Measurements from ENCODE around the gene KCTD3. TPM values are rescaled to one million over a fixed set of nuclear protein-coding genes. Genes with fewer than 3 reads are reported as not detected.

KCTD3 gene
- total RNA-seq (2022) (49.4 and 50.7 TPM in 2 replicates), Bru-seq, nascent RNA (percentile 92 among the genes with signal in this experiment), BruChase-seq, experiment 1, labeled RNA remaining after a 2-hour chase (percentile 87 among the genes with signal in this experiment), BruChase-seq, experiment 2, labeled RNA remaining after a 6-hour chase (percentile 86 among the genes with signal in this experiment)
- long read RNA-seq, transcript KCTD3-201 (18 exons, 3,931 nt), result major isoform, 95 of 135 reads
- long read RNA-seq, partial matches to known transcripts, result 19 of 135 reads
- long read RNA-seq, other reads (novel, unspliced or antisense), result 21 of 135 reads

GRCh38 chr1:215566556-215567490 is at the start of gene KCTD3:
KCTD3 (plus strand) TSS chr1:215567304; CDS start chr1:215567686, 382 bp downstream.
- no peaks in the 10 kb centered on the region for H3K27me3 ChIP-seq (replicated peaks; ENCODE audit: control insufficient read depth, insufficient read depth, low read length)
- intact Hi-C loops (cut with micrococcal nuclease; ENCODE audit: unreplicated experiment), result loop anchor here (1.0 to 2.0 kb wide), 4 partner anchors 9 to 39 kb away; no protein-coding TSS in a partner anchor
- TSS peak; percentile 75 for BruUV-seq (replicated peaks)
- Mint-ChIP-seq H3K27ac (ENCODE audit: unreplicated experiment) (peak within 1 kb of the TSS; percentile 99), H3K36me3 (ENCODE audit: insufficient read depth, unreplicated experiment) (peaks cover 11% of the 10 kb centered on the region), H3K27me3 (ENCODE audit: insufficient read depth, unreplicated experiment) (no peaks in the 10 kb centered on the region), H3K4me3 (ENCODE audit: unreplicated experiment) (peak within 1 kb of the TSS; percentile 99), H3K9me3 (ENCODE audit: unreplicated experiment) (no peaks in the 10 kb centered on the region), H3K4me1 (ENCODE audit: low read depth, unreplicated experiment) (peaks cover 12% of the 10 kb centered on the region)
- H3K4me3 ChIP-seq (ENCODE audit: low read depth, low read length), result peak within 1 kb of the TSS; percentile 70
- no peaks in the 10 kb centered on the region for H3K36me3 ChIP-seq (ENCODE audit: control insufficient read depth, insufficient read depth, low read length)
- peak; percentile 81 to 84 for DNase-seq
- ChIA-PET CTCF (interaction anchor here (0.7 kb wide), 1 partner anchor 38 kb away, joined by 7 read pairs; no protein-coding TSS in a partner anchor), POLR2A (no interaction called here)
- TF ChIP-seq CTCF (IDR thresholded peaks at IDR 0.05; ENCODE audit: insufficient read depth in 1 of 2, low read depth in 1 of 2, low read length in 1 of 2, severe bottlenecking in 1 of 2, unreplicated experiment in 1 of 2), result no peak
- peaks cover 24% of the 10 kb centered on the region for H3K4me1 ChIP-seq
- no peaks in the 10 kb centered on the region for H3K9me3 ChIP-seq

- Mint-ChIP-seq H3K4me1 (ENCODE audit: low read depth, unreplicated experiment) (no peaks in the 10 kb centered on the region), H3K36me3 (ENCODE audit: insufficient read depth, unreplicated experiment) (no peaks in the 10 kb centered on the region), H3K27me3 (ENCODE audit: insufficient read depth, unreplicated experiment) (no peaks in the 10 kb centered on the region), H3K4me3 (ENCODE audit: unreplicated experiment) (no peak overlapping the region), H3K27ac (ENCODE audit: unreplicated experiment) (no peak overlapping the region), H3K9me3 (ENCODE audit: unreplicated experiment) (no peaks in the 10 kb centered on the region)
- peak in 1 of 2 experiments; percentile 33 for TF ChIP-seq CTCF (IDR thresholded peaks at IDR 0.05; ENCODE audit: insufficient read depth in 1 of 2, low read depth in 1 of 2, low read length in 1 of 2, severe bottlenecking in 1 of 2, unreplicated experiment in 1 of 2)
- Histone ChIP-seq H3K4me1 (no peaks in the 10 kb centered on the region), H3K36me3 (ENCODE audit: control insufficient read depth, insufficient read depth, low read length) (no peaks in the 10 kb centered on the region), H3K9me3 (no peaks in the 10 kb centered on the region), H3K4me3 (ENCODE audit: low read depth, low read length) (no peak overlapping the region), H3K27me3 (replicated peaks; ENCODE audit: control insufficient read depth, insufficient read depth, low read length) (no peaks in the 10 kb centered on the region)
- BruUV-seq (replicated peaks), result no TSS peak
- intact Hi-C loops (cut with micrococcal nuclease; ENCODE audit: unreplicated experiment), result no loop called here
- CTCF ChIA-PET, result no interaction called here
- peak in 1 of 2 experiments; percentile 2 for DNase-seq
- POLR2A ChIA-PET, result no interaction called here
Observed at GRCh38 chr1:215517441-215517891, 49.6 kb upstream of the KCTD3 start.

- H3K9me3 Mint-ChIP-seq (ENCODE audit: unreplicated experiment), result no peaks in the 10 kb centered on the region
- ChIA-PET CTCF (no interaction called here), POLR2A (no interaction called here)
- BruUV-seq (replicated peaks), result no TSS peak
- no peak overlapping the region for H3K4me3 Mint-ChIP-seq (ENCODE audit: unreplicated experiment)
- no peak overlapping the region for H3K27ac Mint-ChIP-seq (ENCODE audit: unreplicated experiment)
- DNase-seq, result no peak
- H3K27me3 ChIP-seq (replicated peaks; ENCODE audit: control insufficient read depth, insufficient read depth, low read length), result no peaks in the 10 kb centered on the region
- intact Hi-C loops (cut with micrococcal nuclease; ENCODE audit: unreplicated experiment), result no loop called here
- H3K9me3 ChIP-seq, result no peaks in the 10 kb centered on the region
- H3K36me3 Mint-ChIP-seq (ENCODE audit: insufficient read depth, unreplicated experiment), result no peaks in the 10 kb centered on the region
- H3K36me3 ChIP-seq (ENCODE audit: control insufficient read depth, insufficient read depth, low read length), result no peaks in the 10 kb centered on the region
- no peak for TF ChIP-seq CTCF (IDR thresholded peaks at IDR 0.05; ENCODE audit: insufficient read depth in 1 of 2, low read depth in 1 of 2, low read length in 1 of 2, severe bottlenecking in 1 of 2, unreplicated experiment in 1 of 2)
- H3K4me1 Mint-ChIP-seq (ENCODE audit: low read depth, unreplicated experiment), result no peaks in the 10 kb centered on the region
- H3K4me1 ChIP-seq, result peaks cover under 1% of the 10 kb centered on the region; the same call in 1 of the 2 replicates
- H3K27me3 Mint-ChIP-seq (ENCODE audit: insufficient read depth, unreplicated experiment), result no peaks in the 10 kb centered on the region
- H3K4me3 ChIP-seq (ENCODE audit: low read depth, low read length), result no peak overlapping the region
Observed at GRCh38 chr1:215518594-215518993, 48.5 kb upstream of the KCTD3 start.
